Hippocampal formation (tissue), 2 donors: Measurements from ENCODE around the gene RDX.
"Not testable (repeated sequence)": the region's sequence is repeated elsewhere in the genome, so short reads cannot be mapped to it uniquely, and the experiment has no call there.

Experiments
- DNase-seq, 2 donors: peaks; one replicate each; lab custom pipeline; 2025; lab: John Stamatoyannopoulos, UW

RDX gene

GRCh38 chr11:110296226-110297075, at the start of gene RDX:
Gene RDX, minus strand, starts transcription at chr11:110296614. Its CDS starts 16,922 bp downstream, at chr11:110279692.
- peak; percentile 67 to 70 for DNase-seq

DNA sequence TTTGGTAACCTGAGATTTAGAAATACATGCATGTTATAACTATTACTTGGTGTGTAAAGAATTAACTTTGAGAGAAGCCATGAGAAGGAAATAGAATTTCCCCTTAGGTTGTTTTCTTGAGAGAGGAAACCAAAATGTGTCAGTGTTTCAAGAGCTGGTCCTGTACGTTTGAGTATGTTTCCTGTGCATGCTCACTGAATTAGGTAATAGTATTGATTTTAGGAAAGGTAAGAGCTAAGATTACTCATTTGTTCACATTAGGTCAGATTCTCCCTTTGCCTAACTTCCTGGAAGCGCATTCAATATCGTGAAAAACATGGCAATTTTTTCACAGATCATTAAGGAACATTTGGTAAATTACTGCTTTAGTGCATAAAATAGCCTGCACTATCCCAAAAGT, 49.3 kb upstream of the RDX start:
- no peak for DNase-seq

DNA sequence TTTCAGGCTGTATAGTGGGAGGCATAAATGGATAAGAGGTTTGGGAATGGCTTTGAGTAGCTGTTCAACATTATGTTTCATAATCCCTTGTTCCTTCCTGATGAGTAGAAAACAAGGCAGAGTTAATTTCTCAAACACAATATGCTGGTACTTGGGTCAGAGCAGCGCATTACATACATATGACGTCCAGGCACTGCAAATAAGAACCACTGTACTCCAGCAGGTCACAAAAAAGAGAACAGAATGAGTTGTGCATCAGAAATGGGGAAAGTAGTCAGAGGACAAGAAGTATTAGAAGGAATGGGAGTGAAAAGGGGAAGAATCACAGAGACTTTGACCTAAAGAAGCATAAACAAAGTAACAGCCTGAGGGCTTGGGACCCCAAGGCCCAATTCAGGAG, 44.0 kb upstream of the RDX start:
- DNase-seq, result no peak

DNA sequence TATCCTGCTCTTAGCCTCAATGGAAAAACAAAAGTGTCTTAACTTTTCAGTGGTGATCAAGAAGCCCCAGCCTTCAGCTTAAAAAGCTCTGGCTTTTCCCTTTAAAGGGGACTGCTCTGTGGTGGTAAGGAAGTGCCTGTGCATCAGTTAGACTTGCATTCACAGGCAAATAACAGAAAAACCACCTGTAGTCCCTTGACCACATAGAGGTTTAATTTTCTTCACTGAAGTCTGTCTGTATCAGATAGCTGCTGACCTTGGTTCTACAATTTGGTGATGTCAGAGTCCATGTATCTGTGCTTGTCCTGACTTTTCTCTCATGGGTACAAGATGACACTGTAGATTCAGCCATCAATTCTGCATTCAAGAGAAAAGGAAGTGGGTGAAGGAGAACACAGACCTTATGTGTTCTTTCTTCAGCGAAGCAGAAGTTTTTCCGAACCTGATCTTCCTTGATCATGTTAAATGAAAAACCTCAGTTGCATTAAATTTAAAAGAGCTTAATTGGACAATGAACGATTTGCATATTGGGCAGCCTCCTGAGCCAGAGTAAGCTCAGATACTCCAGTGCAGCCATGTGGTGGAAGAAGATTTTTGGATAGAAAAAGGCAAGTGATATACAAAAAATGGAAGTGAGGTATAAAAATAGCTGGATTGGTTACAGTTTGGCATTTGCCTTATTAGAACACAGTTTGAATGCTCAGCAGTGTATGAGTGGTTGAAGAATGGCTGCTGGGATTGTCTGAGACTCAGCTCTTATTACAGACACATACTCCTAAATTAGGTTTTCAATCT, 43.2 kb upstream of the RDX start:
- no peak for DNase-seq

- no peak for DNase-seq
Measured at GRCh38 chr11:110338684-110339083, 42.3 kb upstream of the RDX start.

- no peak for DNase-seq
Measured at GRCh38 chr11:110337570-110338193, 41.3 kb upstream of the RDX start.

- DNase-seq, result no peak
Measured at GRCh38 chr11:110336054-110336453, 39.6 kb upstream of the RDX start.

GRCh38 chr11:110335358-110335757, 38.9 kb upstream of the RDX start:
- DNase-seq, result no peak

DNA sequence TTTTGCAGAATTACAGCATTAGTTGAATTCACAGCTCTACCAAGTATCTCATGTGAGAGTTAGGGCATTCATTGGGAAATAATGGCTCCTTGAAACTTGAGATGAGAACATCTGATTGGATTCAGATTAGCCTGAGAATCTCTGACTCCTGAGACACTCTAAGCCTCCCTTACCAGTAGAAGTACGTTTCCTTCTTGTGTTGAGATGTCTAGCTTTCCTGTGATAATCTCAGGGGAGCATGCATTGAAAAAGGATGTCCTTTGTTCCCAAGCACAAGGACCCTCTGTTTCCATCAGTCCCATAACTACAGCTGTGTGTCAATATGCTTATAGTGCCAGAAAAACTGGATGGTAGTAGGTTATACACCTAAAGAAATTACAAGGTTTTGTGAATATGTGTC, 35.2 kb upstream of the RDX start:
- no peak for DNase-seq

GRCh38 chr11:110329445-110329844, 33.0 kb upstream of the RDX start:
- DNase-seq, result no peak

- DNase-seq, result no peak
Measured at GRCh38 chr11:110327508-110327907, 31.1 kb upstream of the RDX start.

- no peak for DNase-seq
Measured at GRCh38 chr11:110323786-110324185, 27.4 kb upstream of the RDX start.

GRCh38 chr11:110319501-110319900, 23.1 kb upstream of the RDX start:
- DNase-seq, result no peak

DNA sequence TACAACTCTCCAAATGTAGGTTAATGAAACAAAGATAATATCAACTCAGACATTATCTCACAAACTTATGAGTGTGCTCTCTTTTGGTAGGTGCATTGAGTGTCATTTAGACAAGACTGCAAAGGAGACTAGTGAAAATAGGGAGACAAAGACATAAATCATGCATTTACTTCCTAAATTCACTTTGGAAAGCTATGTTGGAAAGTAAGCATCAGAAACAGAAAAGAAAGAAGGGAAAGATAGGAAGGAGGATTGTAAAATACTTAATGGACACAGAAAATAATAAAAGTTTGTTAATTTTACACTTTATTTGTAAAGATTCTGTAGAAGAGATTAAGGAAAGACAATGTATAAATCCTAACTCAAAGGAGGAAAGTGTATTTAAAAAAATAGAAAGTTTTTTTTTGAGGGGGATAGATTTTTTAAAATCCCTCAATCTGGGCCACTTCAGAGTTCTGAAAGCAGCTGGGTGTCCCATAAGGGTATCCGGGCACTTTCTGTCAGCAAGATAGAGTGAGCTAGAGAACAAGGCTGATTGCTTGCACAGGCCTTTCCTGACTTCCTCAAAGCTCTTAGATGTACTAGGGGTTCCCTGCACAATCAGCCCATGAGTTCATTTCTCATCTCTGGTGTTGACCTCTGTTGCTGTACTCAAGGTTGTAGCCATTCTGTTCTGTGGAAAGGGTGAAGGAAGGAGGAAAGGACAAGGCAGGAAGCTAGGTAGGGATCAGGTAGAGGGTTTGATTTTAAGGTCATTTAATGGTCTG, 22.4 kb upstream of the RDX start:
- no peak for DNase-seq

DNA sequence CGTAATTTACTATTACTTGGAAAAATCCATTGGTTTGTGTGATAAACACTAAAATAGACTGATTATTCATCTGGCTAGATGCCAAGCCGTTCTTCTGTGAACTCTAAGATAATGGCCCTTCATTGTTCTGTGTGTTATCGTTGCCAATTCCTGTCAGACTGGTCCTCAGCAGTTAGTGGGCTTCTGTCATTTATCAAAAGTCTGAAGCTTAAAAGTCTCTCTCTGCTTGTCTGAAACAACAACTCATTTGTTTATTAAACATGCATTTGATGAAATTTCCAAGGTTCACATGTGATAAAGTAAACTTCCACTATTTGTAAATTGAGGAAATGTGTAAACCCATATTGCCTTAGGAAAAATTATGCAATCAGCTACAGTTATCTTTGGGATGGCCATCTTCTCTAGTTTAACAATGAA, 21.1 kb upstream of the RDX start:
- DNase-seq, result peak; percentile 15 to 77

DNA sequence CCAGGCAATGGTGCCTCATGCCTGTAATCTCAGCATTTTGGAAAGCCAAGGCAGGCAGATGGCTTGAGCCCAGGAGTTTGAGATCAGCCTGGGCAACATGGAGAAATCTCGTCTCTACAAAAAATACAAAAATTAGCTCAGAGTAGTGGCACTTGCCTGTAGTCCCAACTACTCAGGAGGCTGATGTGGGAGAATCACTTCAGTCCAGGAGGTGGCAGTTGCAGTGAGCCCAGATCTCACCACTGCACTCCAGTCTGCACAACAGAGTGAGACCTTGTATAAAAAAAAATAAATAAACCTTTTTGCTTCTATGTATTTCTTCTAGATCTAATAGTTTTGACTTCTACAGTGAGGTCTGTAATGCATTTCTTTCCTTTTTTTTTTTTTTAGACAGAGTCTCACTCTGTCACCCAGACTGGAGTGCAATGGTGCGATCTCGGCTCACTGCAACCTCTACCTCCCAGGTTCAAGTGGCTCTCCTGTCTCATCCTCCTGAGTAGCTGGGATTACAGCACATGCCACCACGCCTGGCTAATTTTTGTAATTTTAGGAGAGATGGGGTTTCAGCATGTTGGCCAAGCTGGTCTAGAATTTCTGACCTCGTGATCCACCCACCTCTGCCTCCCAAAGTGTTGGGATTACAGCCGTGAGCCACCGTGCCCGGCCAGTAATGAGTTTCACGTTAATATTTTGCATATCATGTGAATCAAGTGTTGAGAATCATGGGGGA, 18.1 kb upstream of the RDX start:
- DNase-seq, result no peak

DNA sequence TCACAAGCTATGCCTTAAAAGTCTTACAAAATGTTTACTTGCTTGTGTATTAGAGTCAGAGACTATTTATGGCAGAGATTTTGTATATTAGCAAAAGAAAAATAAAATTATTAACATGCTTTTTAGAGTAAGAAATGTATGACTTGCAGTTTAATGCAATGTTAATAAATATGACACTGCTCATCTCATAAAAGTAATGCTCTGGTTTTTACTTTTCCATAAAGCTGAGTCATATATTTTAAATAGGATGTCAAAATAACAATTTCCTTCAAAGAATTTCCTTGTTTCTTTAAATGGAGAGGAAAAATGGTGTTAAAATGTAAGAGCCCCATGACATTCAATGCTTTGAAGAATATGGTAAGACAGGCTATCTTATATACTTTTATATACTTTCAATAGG, 16.3 kb upstream of the RDX start:
- DNase-seq, result no peak

DNA sequence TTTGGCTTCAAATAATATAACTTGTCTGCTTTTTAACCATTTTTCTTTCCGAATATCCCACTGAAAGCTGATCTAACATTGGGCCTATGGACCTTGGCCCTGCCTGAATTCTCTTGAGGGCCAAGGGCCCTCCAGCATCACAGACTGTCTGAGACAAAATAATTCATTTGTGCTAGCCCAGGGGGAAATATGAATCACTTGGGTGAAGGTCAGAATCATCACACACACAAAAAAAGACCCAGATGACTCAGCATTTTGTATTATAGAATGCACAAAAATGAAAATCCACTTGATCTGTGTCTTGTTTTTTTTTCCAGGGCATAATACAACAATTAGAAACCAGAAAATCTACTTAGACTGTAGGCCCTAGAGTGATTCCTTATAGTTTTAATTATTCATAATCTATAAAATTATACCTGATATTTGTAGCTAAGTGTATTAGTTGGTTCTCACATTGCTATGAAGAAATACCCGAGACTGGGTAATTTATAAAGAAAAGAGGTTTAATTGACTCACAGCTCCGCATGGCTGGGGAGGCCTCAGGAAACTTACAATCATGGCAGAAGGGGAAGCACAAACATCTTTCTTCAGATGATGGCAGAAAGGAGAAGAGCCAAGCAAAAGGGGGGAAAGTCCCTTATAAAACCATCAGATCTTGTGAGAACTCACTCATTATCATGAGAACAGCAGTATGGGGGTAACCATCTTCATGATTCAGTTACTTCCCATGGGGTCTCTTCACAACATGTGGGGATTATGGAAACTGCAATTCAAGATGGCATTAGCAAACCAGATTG, 15.6 kb upstream of the RDX start:
- no peak for DNase-seq

DNA sequence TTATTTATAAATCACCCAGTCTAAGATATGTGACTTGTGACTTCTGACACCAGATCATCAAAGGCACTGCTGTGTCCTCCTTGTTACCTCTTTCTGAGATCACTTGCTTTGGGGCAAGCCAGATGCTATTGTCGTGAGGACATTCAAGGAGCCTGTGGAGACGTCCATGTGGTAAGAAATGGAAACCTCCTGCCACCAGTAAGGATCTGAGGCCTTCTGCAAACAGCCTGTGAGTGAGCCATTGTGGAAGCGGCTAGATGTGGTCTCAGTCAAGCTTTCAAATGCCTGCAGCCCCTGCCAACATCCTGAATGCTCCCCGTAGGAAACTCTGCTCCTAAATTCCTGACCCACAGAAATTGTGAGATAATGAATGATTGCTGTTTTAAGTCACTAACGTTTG, 11.7 kb upstream of the RDX start:
- no peak for DNase-seq

GRCh38 chr11:110306019-110306388, 9.6 kb upstream of the RDX start:
- not testable (repeated sequence) for DNase-seq
